HS-27A (cell line): ENCODE data around the gene STK16.

Experiments used
- DNase-seq: peaks from one replicate; pipeline ENCODE4 v3.0.0-alpha.2; 2012; ENCODE audit warnings: low read depth, missing footprints

The STK16 gene

GRCh38 chr2:219214141-219214540, 31.1 kb upstream of the STK16 start:
- DNase-seq: no peak

GRCh38 chr2:219214786-219215185, 30.5 kb upstream of the STK16 start:
- DNase-seq: no peak

DNA sequence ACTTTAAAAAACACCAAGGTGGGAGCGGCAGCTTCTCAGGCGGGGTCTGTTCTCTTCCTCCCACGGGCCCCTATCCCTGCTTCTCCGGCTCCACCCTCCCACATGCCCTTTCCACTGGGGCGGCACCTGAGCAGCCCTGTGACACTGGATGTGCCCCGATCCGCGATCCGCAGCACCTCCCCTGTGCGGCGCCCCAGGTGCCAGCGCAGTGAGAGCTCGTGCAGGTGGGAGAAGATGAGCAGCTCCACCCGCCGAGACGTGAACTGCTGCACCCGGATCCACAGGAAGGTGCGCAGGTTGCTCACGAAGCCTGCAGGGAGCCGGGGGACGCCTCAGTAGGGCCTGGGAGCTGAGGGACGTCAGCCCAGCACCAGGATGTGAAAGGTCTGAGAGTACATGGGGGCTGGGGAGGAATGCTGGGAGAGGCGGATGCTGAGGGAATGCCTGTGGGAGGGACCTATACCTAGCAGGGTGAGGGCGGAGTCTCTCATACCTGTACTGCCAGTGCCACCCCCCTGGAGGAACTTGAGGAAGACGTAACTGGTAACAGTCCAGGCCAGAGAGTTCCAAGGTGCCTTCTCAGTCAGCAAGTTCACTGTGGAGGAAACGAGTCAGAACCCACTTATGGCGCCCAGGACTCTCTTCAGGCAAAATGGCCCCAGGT, 29.3 kb upstream of the STK16 start:
- DNase-seq: no peak

- DNase-seq: no peak
Measured at GRCh38 chr2:219216535-219216915, 28.8 kb upstream of the STK16 start.

- peak; percentile 29 for DNase-seq
Measured at GRCh38 chr2:219218217-219218731, 27.0 kb upstream of the STK16 start.

- DNase-seq: peak; percentile 55
Measured at GRCh38 chr2:219218732-219219701, 26.3 kb upstream of the STK16 start, which contains the start of gene ABCB6. ABCB6 (minus strand) TSS chr2:219218958; CDS start chr2:219218673, 285 bp downstream.

DNA sequence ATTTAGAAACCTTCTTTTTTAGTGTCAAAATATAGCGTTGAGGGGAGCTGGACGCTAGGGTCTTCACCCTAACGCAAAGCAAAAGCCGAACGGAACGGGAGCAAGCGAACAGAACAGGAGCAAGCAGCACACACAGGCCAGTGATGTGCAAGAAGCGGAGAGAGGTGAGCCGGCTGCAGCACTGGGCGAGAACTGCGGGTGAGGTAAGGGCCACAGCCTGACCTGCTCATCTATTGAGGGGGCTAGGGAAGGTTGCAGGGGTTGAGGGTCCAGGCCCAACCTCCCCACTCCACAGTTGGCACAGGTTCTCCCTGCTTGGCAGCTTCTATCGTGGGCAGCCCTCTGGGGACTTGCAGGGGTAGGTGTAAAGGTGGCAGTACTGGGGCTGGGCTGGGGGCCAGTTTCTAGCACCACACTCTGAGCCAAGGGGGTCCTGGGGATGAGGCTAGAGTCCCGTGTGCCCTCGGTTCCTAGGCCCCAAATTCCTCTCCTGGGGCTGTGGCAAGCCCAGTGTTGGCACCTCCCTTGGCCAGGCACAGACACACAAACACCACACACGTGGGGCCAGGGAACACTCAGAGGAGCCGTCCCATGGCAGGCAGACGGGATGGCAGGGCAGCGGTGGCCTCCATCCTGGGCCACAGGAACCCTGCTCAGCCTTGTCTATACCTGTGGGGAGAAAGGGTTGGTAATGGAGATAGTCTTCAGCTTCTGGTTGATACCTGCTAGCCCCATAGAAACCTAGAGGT, 25.3 kb upstream of the STK16 start:
- no peak for DNase-seq

GRCh38 chr2:219220652-219221402, 24.5 kb upstream of the STK16 start:
- no peak for DNase-seq

DNA sequence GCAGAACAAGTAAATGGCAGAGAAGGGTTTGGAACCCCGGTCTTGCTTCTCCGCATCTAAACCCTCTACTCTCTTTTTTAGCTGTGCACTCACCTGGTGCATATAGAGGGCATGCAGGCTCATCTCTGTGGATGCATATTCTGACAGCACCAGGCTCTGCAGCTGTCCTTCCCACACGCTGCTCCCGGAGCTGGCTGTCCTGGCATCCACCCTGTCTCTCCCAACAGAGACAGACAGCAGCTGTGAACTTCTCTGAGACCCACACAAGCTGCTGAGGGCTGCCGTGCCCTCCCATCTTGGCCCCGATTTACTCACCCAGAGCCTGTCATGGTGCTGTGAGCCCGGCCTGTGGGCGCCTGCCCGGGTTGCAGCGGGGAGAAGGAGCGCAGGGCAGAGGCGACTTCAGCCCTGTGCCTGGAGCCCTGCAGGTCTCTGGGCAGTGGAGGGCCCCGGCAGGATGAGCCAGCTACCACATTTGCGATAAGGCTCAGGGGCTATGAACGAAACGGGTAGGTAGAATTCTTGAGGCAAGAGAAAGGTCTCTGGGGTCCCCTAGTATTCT, 23.2 kb upstream of the STK16 start:
- DNase-seq: no peak

DNA sequence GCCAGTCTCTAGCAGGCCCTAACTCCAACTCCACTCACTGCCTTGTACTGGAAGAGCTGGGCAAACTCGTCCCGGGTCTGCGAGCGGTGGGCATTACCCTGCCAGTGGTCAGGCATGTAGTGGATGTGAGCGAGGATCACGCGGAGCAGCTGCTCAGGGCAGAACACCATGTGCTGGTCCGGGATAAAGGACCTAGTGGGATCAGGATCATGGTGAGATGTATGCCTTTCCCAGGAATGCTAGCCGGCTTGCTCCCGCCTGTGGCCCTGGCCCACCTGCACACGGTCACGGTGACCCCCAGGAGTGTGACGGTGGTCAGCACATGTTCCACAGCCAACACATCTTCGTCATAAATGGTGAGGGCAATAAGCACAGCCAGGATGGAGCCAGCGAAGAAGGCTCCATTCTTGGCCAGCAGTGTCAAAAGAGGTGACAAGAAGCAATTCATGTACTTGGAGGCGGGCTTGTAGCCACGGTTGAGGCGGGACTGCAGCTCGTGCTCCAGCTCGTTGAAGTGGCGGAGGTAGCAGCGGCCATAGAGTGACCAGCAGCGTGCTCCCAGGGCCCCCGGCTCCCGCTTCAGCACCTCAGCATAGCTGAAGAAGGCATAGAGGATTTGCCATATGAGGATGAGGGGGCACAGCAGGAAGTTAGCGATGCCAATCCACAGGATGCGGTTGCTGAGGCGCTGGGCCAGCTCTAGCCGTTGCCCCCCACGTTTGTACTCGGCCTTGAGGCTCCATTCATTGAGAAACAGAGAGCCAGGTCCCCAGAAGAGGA, 21.3 kb upstream of the STK16 start:
- no peak for DNase-seq

DNA sequence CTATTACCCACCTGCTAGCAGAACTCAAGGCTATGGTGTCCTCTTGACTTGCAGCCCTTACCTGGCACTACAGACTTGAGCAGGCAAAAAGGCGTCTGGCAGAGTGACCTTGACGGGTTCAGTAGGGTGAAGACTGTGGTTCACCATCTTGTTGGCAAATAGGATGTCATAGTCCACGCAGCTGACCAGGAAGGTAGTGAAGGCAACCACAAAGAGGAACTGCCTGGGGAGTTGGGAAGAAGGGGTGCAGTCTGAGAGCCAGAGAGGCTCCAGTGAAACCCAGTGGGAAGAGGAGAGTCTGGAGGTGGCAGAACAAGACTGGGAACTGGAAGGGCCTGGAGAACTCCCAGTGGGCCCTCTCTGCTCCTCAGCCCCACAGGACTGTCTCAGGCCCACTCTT, 19.9 kb upstream of the STK16 start:
- no peak for DNase-seq

DNA sequence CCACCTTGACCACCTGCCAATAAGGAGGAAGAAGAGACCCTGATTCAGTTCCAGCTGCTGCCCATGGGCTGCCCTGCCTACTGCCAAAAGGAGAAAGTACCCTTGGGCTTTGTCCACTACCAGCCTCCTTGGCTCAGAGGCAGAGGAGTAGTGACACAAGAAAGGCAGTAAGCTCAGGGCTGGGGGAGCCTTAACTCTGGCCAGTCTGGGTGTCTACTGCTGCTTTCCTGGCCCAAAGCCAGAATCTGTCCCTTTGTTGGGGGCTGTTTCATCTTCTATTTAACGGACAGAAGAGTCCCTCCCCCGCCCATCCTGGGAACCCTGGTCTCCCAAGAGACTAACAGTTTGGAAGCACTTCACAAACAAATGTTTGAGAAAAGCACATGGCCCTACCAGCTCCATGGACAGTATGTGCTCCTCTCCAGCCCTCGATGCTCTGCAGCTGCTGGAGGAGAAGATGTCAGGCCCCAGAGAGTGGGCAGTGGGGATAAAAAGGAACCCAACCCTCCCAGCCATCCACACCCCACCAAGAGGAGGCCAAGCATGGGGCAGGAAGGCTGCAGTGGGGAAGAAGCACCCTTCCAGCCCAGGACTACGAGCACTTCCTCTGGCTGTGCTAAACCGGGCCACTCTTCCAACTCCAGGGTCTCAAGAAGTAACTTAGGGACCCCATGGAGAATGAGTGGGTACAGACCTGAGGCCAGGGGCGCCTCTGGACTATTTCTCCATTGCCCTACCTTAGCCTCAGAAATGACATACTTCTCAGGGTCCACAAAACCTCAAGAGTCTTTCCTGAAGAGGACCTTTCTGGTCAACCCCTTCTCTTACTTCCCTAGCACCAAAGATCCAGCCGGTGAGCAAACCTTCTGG, 17.0 kb upstream of the STK16 start:
- no peak for DNase-seq

- DNase-seq: no peak
Measured at GRCh38 chr2:219228911-219229304, 16.4 kb upstream of the STK16 start.

DNA sequence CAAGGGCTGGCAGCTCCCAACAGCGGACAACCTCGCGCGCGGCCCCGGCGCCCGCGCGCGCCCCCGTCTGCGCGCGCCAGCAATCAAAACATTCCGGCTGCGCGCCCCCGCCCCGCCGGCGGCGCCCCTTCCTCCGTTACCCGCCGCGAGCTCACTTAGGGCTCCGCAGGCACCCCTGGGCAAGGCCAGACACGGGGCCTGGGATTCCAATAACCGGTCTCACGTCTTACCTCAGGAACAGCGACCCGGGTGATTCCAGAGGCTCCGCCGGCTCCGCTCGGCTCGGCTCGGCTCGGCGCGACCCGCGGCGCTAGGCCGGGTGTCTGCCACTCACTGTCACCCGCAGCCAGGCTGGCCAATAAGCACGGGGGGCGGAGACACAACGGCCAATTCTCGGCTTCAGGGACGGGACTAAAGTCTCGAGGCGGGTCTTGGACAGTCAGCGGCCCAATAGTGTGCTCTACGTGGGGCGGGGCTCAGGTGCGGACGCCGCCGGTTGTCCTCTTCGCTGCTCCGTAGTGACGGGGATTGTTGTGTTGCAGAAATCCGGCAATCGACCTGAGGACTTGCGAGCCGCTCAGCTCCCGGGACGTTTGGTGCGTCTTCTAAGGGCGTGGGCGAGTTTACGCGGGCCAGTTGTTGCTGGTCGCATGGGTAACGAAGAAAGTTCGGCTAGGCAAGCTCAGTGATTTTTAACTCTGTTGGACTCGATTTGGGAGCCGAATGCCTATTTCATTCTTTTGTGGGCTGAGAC, 15.8 kb upstream of the STK16 start, which contains the start of the genes ANKZF1 and ATG9A:
ANKZF1 (plus strand) TSS at position 502 of the 754 bp plus-strand sequence. CDS start 452 bp downstream, outside the sequence.
ATG9A (minus strand) TSS at position 332 of the 754 bp plus-strand sequence. CDS start 1,612 bp downstream, outside the sequence.
- peak; percentile 74 for DNase-seq

GRCh38 chr2:219230059-219230540, 15.2 kb upstream of the STK16 start:
- no peak for DNase-seq

GRCh38 chr2:219234331-219234730, 10.9 kb upstream of the STK16 start:
- DNase-seq: no peak

- no peak for DNase-seq
Measured at GRCh38 chr2:219243291-219243761, 2.0 kb upstream of the STK16 start.

DNA sequence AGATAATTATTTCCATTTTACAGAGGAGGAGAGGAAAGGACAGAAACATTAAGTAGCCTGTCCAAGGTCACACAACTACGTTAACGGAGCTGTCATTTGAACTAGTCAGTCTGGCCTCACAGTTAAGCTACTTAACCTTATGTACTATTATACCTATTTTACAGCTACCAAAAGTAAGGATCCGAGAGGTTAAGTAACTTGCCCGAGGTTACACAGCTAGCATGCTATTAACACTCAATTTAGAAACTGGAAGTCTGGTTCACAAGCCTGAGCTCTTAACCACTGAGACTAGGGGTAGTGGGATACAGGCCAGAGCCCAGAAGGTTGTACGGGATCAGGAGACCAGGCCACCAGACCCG, 511 bp upstream of the STK16 start:
- DNase-seq: no peak
